Measurements from ENCODE around the gene ATP10A. TPM values are rescaled to one million over a fixed set of nuclear protein-coding genes. Genes with fewer than 3 reads are reported as not detected.

The ATP10A gene
- polyA plus RNA-seq, 1 experiment: 3.5 TPM

DNA sequence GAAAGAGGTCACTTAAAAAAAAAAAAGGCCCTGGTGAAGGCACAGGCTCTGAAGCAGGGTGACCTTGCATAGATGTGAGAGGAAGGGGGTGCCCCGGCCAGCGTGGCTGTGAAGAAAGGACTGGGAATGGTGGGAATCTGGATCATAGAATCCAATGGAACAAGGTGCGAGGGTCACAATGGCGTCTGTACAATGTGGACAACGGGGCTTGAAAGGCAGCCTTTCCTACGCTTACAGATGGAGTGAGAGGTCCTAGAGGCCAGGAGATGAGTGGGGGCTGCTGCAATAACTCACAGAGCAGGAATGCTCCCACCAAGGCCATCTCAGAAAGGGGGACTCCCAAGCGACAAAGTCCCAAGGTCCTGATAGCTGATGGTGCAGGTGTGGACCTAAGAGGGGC lies 162.2 kb downstream of the ATP10A start:
- no peaks in the 10 kb centered on the region for H3K9me3 ChIP-seq (ENCODE audit: control insufficient read depth, insufficient read depth, low read length)
- no peak overlapping the region for H3K4me3 ChIP-seq (ENCODE audit: low read depth, low read length)
- DNase-seq (ENCODE audit: low read depth, low spot score): no peak
- ChIA-PET CTCF (no interaction called here), POLR2A (no interaction called here)
- H3K27ac ChIP-seq (ENCODE audit: low read depth, low read length): no peak overlapping the region
- no peaks in the 10 kb centered on the region for H3K27me3 ChIP-seq (ENCODE audit: control insufficient read depth, insufficient read depth, low read length)
- TF ChIP-seq, protein P1, sequence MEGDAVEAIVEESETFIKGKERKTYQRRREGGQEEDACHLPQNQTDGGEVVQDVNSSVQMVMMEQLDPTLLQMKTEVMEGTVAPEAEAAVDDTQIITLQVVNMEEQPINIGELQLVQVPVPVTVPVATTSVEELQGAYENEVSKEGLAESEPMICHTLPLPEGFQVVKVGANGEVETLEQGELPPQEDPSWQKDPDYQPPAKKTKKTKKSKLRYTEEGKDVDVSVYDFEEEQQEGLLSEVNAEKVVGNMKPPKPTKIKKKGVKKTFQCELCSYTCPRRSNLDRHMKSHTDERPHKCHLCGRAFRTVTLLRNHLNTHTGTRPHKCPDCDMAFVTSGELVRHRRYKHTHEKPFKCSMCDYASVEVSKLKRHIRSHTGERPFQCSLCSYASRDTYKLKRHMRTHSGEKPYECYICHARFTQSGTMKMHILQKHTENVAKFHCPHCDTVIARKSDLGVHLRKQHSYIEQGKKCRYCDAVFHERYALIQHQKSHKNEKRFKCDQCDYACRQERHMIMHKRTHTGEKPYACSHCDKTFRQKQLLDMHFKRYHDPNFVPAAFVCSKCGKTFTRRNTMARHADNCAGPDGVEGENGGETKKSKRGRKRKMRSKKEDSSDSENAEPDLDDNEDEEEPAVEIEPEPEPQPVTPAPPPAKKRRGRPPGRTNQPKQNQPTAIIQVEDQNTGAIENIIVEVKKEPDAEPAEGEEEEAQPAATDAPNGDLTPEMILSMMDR (IDR thresholded peaks at IDR 0.05; ENCODE audit: low read depth, low read length): no peak

DNA sequence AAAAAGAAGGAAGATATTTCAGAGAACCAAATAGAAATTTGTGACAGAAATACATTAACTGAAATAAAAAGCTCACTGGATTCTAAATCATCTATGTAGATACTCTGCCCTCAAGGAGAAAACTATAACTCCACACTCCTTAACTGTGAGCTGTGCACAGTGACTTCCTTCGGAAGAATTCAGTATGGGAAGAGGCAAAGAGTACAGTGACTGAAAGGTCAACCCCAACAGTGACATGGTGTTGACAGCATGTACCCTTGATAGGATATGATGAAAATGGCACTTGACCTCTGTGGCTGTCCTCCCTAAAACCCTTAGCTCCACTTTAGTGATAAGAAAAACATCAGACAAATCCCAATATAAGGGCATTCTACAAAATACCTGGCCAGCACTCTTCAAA lies 165.5 kb downstream of the ATP10A start:
- no peak for DNase-seq (ENCODE audit: low read depth, low spot score)
- no peak overlapping the region for H3K27ac ChIP-seq (ENCODE audit: low read depth, low read length)
- CTCF ChIA-PET: interaction anchor here (1.7 to 2.4 kb wide), 2 partner anchors 13 to 236 kb away, joined by 8 to 10 read pairs; no protein-coding TSS in a partner anchor
- H3K4me3 ChIP-seq (ENCODE audit: low read depth, low read length): no peak overlapping the region
- no peaks in the 10 kb centered on the region; the same call in 1 of the 2 replicates for H3K9me3 ChIP-seq (ENCODE audit: control insufficient read depth, insufficient read depth, low read length)
- POLR2A ChIA-PET: no interaction called here
- no peaks in the 10 kb centered on the region for H3K27me3 ChIP-seq (ENCODE audit: control insufficient read depth, insufficient read depth, low read length)
- TF ChIP-seq, protein P1 (IDR thresholded peaks at IDR 0.05; ENCODE audit: low read depth, low read length): no peak

DNA sequence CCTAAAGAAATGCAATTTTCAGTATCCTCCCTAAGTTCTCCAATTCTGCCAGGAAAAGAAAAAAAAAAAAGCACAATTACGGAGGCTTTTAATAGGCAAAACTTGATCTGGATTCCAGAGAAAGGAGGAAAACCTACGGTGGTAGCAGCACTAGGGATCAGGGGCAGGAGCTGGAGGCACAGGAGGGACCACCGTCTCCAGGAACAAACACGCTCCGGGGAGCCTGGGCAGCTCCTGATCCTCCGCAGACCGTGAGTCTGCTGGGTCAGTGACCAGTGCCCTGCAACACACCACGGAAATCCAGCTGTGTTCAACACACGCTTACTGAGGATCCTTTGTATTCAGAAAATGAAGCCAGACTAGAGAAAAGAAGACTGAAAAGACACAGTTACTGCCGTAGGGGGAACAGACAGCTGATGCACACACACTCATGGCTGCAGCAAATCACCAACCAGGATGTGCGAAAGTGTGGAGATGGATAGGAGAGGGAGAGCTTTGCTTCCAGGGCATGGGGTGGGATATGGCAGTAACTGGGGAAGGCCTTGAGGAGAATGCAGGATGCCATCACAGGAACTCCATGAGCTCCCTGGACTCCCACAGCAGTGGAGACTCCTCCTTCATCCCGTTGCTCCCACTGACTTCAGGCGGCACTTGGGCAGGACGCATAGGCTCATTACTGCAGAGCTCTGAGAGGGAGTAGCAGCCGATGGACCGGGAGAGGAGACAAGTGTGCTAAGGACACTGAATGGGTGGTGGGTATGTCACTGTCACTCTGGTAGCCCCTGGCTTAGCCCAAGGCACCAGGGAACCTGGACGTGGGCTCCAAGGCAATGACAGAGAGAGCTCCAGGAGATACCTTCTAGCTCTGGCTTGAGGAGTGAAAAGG lies 167.0 kb downstream of the ATP10A start:
- no peak for DNase-seq (ENCODE audit: low read depth, low spot score)
- CTCF ChIA-PET: interaction anchor here (0.5 to 2.4 kb wide), 3 partner anchors 14 to 396 kb away, joined by 5 to 10 read pairs (median 8); no protein-coding TSS in a partner anchor
- H3K27me3 ChIP-seq (ENCODE audit: control insufficient read depth, insufficient read depth, low read length): no peaks in the 10 kb centered on the region
- H3K9me3 ChIP-seq (ENCODE audit: control insufficient read depth, insufficient read depth, low read length): no peaks in the 10 kb centered on the region; the same call in 1 of the 2 replicates
- TF ChIP-seq, protein P1 (IDR thresholded peaks at IDR 0.05; ENCODE audit: low read depth, low read length): no peak
- H3K27ac ChIP-seq (ENCODE audit: low read depth, low read length): no peak overlapping the region
- POLR2A ChIA-PET: no interaction called here
- no peak overlapping the region for H3K4me3 ChIP-seq (ENCODE audit: low read depth, low read length)

DNA sequence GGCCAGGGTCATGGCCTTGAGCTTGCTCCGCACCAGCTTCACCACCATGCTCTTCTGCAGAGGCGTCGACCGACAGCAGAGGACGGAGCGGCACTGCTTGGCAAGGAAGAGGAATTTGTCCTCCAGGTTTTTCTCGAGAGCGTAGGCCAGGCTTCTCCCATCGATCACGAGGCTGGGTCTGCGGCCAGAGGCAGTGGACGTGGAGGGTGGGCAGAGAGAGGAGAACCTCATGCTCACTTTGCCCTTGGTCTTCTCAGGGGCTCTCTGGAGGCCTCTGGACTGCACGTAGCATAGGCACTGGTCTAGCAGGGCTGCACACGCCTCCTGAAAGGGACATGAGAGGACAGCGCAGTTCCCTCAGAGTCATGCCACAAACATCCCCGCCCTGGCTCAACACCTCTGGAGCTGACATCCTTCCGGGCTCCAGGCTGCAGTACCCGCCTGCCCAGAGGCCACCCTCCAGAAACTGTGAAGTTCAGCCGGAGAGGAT lies 168.3 kb downstream of the ATP10A start:
- H3K9me3 ChIP-seq (ENCODE audit: control insufficient read depth, insufficient read depth, low read length): no peaks in the 10 kb centered on the region; the same call in 1 of the 2 replicates
- no peak for DNase-seq (ENCODE audit: low read depth, low spot score)
- ChIA-PET CTCF (interaction anchor here (1.0 to 1.6 kb wide), 4 partner anchors 10 to 393 kb away, joined by 3 to 16 read pairs (median 4); no protein-coding TSS in a partner anchor), POLR2A (no interaction called here)
- TF ChIP-seq, protein P1 (IDR thresholded peaks at IDR 0.05; ENCODE audit: low read depth, low read length): no peak
- H3K4me3 ChIP-seq (ENCODE audit: low read depth, low read length): no peak overlapping the region
- H3K27me3 ChIP-seq (ENCODE audit: control insufficient read depth, insufficient read depth, low read length): no peaks in the 10 kb centered on the region
- no peak overlapping the region for H3K27ac ChIP-seq (ENCODE audit: low read depth, low read length)

DNA sequence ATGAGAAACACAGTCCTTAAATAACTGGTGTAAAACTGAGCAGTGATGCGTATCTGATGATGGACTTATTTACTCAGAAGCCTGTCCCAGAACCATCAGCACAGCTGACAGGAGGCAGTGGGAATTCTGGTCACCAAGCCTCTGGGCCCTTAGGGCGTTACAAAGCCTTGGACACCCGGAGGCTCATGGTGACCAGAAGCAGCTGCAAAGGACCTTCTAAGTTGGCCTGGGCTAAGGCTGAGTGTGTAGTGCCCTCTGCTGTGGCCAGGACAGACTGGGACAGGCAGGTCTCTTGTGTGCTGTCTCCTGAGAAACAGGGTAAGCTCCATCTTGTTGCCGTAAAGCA lies 168.9 kb downstream of the ATP10A start:
- H3K9me3 ChIP-seq (ENCODE audit: control insufficient read depth, insufficient read depth, low read length): no peaks in the 10 kb centered on the region; the same call in 1 of the 2 replicates
- DNase-seq (ENCODE audit: low read depth, low spot score): no peak
- no peaks in the 10 kb centered on the region for H3K27me3 ChIP-seq (ENCODE audit: control insufficient read depth, insufficient read depth, low read length)
- ChIA-PET POLR2A (no interaction called here), CTCF (interaction anchor here (0.6 to 1.6 kb wide), 5 partner anchors 10 to 394 kb away, joined by 3 to 16 read pairs (median 5); no protein-coding TSS in a partner anchor)
- TF ChIP-seq, protein P1 (IDR thresholded peaks at IDR 0.05; ENCODE audit: low read depth, low read length): no peak
- no peak overlapping the region for H3K27ac ChIP-seq (ENCODE audit: low read depth, low read length)
- no peak overlapping the region for H3K4me3 ChIP-seq (ENCODE audit: low read depth, low read length)

Data from AG04450 (cell line).